ENCODE data around the gene TCTA. TPM values are rescaled to one million over a fixed set of nuclear protein-coding genes. Genes with fewer than 3 reads are reported as not detected.

Gene TCTA
- total and polyA plus RNA-seq, 2 donors (not counting 1 experiment from before 2014, with no cell fraction given): 46.4 to 55.9 TPM

DNA sequence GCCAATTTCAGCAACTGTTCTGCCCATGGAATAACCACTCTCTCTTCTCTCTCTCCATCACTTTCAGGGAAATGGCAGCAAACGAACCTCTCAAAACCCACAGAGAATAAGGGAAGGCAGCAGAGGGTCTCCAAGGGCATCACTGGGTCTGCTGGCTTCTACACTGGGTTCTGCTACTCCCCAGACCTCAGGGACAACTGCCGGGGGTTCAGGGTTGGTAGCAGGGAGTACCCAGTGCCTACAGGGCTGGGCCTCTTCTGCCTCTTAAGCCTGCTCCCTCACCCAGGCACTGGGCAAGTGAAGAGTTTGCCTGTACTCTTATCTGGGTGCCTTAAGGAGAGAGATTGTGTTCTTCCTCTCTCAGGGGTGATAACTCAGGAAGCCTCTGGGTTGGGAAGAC, 2.5 kb downstream of the TCTA start:
- DNase-seq (no peak), ATAC-seq (ENCODE audit: low read depth) (no peak)
- WGBS (ENCODE audit: insufficient coverage): 94% methylated on average over 2 of the region's 2 CpGs
- H3K79me2 ChIP-seq (ENCODE audit: control insufficient read depth, insufficient read depth, low read length): peaks cover 60% of the 10 kb centered on the region
- no peaks in the 10 kb centered on the region for H3K27me3 Mint-ChIP-seq
- no peaks in the 10 kb centered on the region for H3K9me3 ChIP-seq (ENCODE audit: control extremely low read depth in 1 of 3, control insufficient read depth in 2 of 3, insufficient read depth in 1 of 3, low read length in 2 of 3)
- H3K27ac Mint-ChIP-seq: peak overlapping the region; percentile 98
- intact Hi-C loops (cut with micrococcal nuclease): loop anchor here (1.0 to 5.0 kb wide), 2 partner anchors 35 to 258 kb away; partner anchors contain the start of gene APEH
- H3K4me3 Mint-ChIP-seq: no peak overlapping the region
- H3K9ac ChIP-seq (ENCODE audit: low read length): no peak overlapping the region
- ChIA-PET CTCF (interaction anchor here (1.8 to 3.4 kb wide), 2 partner anchors 27 to 75 kb away, joined by 4 to 27 read pairs; partner anchors contain the start of gene USP4), POLR2A (interaction anchor here (2.1 to 2.6 kb wide), 2 partner anchors 29 to 75 kb away, joined by 9 to 18 read pairs; partner anchors contain the start of gene USP4)
- H3K27ac ChIP-seq (ENCODE audit: low read length in 2 of 2): peak overlapping the region; percentile 90 to 97
- H3K36me3 ChIP-seq (replicated peaks in 1 of 2; ENCODE audit: control extremely low read depth in 1 of 2, control insufficient read depth in 1 of 2, extremely low read depth in 1 of 2, insufficient read depth in 2 of 2, low read length in 1 of 2): peaks cover 0 to 20% of the 10 kb centered on the region in 2 experiments
- H3K4me3 ChIP-seq (ENCODE audit: control extremely low read depth in 1 of 5, extremely low read depth in 1 of 5, insufficient read depth in 1 of 5, low read depth in 2 of 5, low read length in 4 of 5): no peak overlapping the region
- no peak overlapping the region for H3K4me2 ChIP-seq (replicated peaks; ENCODE audit: low read depth, low read length, poor library complexity, severe bottlenecking)
- H3K27me3 ChIP-seq (replicated peaks in 1 of 4; ENCODE audit: control extremely low read depth in 1 of 4, control insufficient read depth in 3 of 4, insufficient read depth in 4 of 4, low read length in 3 of 4): no peaks in the 10 kb centered on the region
- TF ChIP-seq CTCF (IDR thresholded peaks at IDR 0.05): no peak
- TF ChIP-seq EZH2 (IDR thresholded peaks at IDR 0.05; ENCODE audit: borderline replicate concordance, insufficient read depth, low read depth, low read length, poor library complexity, severe bottlenecking): no peak
- H3K4me1 ChIP-seq (ENCODE audit: control insufficient read depth in 2 of 2, insufficient read depth in 2 of 2, low read length in 2 of 2): peaks cover 61 to 73% of the 10 kb centered on the region in 2 donors
- peaks cover 20% of the 10 kb centered on the region for H4K20me1 ChIP-seq (ENCODE audit: control insufficient read depth, insufficient read depth, low read length, poor library complexity, severe bottlenecking)
- H3K4me1 Mint-ChIP-seq: peaks cover 71% of the 10 kb centered on the region
- H3K9me3 Mint-ChIP-seq (ENCODE audit: insufficient read depth): no peaks in the 10 kb centered on the region
- H2AFZ ChIP-seq (ENCODE audit: insufficient read depth, low read depth, low read length, poor library complexity, severe bottlenecking): no peak overlapping the region

GRCh38 chr3:49415931-49416601, 3.8 kb downstream of the TCTA start:
- Histone ChIP-seq H3K4me2 (replicated peaks; ENCODE audit: low read depth, low read length, poor library complexity, severe bottlenecking) (peak overlapping the region; percentile 62), H3K9ac (ENCODE audit: low read length) (peak overlapping the region; percentile 37)
- POLR2A ChIA-PET: interaction anchor here (0.6 to 3.6 kb wide), 4 partner anchors 13 to 77 kb away, joined by 6 to 29 read pairs (median 14); partner anchors contain the start of genes NICN1 and USP4

More at GRCh38 chr3:49415931-49416601, 3.8 kb downstream of the TCTA start:
- Mint-ChIP-seq H3K27me3 (no peaks in the 10 kb centered on the region), H3K4me1 (peaks cover 63% of the 10 kb centered on the region), H3K9me3 (ENCODE audit: insufficient read depth) (no peaks in the 10 kb centered on the region), H3K4me3 (peak overlapping the region; percentile 84), H3K27ac (peak overlapping the region; percentile 98)
- DNase-seq (peak; percentile 88), ATAC-seq (ENCODE audit: low read depth) (peak; percentile 18)
- TF ChIP-seq CTCF (IDR thresholded peaks at IDR 0.05) (no peak), EZH2 (IDR thresholded peaks at IDR 0.05; ENCODE audit: borderline replicate concordance, insufficient read depth, low read depth, low read length, poor library complexity, severe bottlenecking) (no peak)
- H3K79me2 ChIP-seq (ENCODE audit: control insufficient read depth, insufficient read depth, low read length): peaks cover 59% of the 10 kb centered on the region
- no peak overlapping the region for H2AFZ ChIP-seq (ENCODE audit: insufficient read depth, low read depth, low read length, poor library complexity, severe bottlenecking)
- peaks cover 51 to 64% of the 10 kb centered on the region in 2 donors for H3K4me1 ChIP-seq (ENCODE audit: control insufficient read depth in 2 of 2, insufficient read depth in 2 of 2, low read length in 2 of 2)
- CTCF ChIA-PET: interaction anchor here (1.0 to 3.4 kb wide), 10 partner anchors 9 to 77 kb away, joined by 3 to 27 read pairs (median 6); partner anchors contain the start of genes NICN1 and USP4
- H3K9me3 ChIP-seq (ENCODE audit: control extremely low read depth in 1 of 3, control insufficient read depth in 2 of 3, insufficient read depth in 1 of 3, low read length in 2 of 3): no peaks in the 10 kb centered on the region
- H4K20me1 ChIP-seq (ENCODE audit: control insufficient read depth, insufficient read depth, low read length, poor library complexity, severe bottlenecking): peaks cover 18% of the 10 kb centered on the region
- peak overlapping the region; percentile 90 to 97 for H3K27ac ChIP-seq (ENCODE audit: low read length in 2 of 2)
- peak overlapping the region in 3 of 5 experiments; percentile 9 to 28 (median 17) for H3K4me3 ChIP-seq (ENCODE audit: control extremely low read depth in 1 of 5, extremely low read depth in 1 of 5, insufficient read depth in 1 of 5, low read depth in 2 of 5, low read length in 4 of 5)
- intact Hi-C loops (cut with micrococcal nuclease): loop anchor here (1.0 kb wide), 5 partner anchors 13 to 76 kb away; partner anchors contain the start of genes DAG1, NICN1 and USP4
- peaks cover 0 to 20% of the 10 kb centered on the region in 2 experiments for H3K36me3 ChIP-seq (replicated peaks in 1 of 2; ENCODE audit: control extremely low read depth in 1 of 2, control insufficient read depth in 1 of 2, extremely low read depth in 1 of 2, insufficient read depth in 2 of 2, low read length in 1 of 2)
- H3K27me3 ChIP-seq (replicated peaks in 1 of 4; ENCODE audit: control extremely low read depth in 1 of 4, control insufficient read depth in 3 of 4, insufficient read depth in 4 of 4, low read length in 3 of 4): no peaks in the 10 kb centered on the region
- 11% methylated on average over 2 of the region's 4 CpGs for WGBS (ENCODE audit: insufficient coverage)

Data from B cell (primary cell).